ENCODE measurements around the gene THY1.

The THY1 gene

GRCh38 chr11:119418759-119419158 is 4.2 kb downstream of the THY1 start:
- TF ChIP-seq CTCF (IDR thresholded peaks at IDR 0.05; ENCODE audit: insufficient read depth, missing control alignments): no peak
- no peak for DNase-seq (ENCODE audit: insufficient read length, low spot score)
- FAIRE-seq: no peak

DNA sequence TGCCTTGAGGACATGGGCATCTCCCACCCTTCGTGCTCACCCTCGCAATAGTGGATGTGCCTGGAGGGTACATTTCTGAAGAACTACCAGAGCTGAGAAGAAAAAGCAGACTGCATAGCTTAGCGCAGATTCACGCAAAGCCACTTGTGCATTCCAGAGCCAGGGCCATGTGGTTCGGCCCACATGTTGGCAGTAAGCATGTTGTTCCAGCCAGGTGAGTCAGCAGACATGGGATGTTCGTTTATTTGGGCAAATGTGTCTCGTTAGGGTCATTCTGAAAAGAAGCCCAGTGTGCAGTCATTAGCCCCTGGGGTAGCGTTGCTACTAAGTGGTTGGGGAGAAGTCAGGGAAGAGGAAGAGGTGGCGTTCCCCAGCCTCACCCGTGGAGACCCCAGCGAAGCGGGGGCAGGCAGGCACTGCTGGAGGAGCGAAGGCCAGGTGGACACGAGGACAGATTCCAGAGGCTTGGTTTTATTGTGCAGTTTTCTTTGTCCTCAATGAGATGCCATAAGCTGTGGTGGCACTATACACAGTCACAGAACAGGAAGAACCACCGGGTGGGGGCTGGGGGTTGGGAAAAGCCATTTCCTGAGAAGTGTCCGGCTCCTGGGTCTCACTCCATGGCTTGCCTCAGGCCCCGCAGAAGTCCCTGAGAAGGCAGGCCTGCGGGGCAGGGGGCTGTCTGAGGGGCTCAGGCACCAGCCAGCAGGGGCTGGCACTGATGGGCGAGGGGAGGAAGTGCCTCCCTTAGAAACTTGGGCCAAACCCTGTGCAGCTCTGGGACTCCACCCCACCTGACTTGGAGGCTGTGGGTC is 5.0 kb downstream of the THY1 start:
- FAIRE-seq: no peak
- no peak for DNase-seq (ENCODE audit: insufficient read length, low spot score)

DNA sequence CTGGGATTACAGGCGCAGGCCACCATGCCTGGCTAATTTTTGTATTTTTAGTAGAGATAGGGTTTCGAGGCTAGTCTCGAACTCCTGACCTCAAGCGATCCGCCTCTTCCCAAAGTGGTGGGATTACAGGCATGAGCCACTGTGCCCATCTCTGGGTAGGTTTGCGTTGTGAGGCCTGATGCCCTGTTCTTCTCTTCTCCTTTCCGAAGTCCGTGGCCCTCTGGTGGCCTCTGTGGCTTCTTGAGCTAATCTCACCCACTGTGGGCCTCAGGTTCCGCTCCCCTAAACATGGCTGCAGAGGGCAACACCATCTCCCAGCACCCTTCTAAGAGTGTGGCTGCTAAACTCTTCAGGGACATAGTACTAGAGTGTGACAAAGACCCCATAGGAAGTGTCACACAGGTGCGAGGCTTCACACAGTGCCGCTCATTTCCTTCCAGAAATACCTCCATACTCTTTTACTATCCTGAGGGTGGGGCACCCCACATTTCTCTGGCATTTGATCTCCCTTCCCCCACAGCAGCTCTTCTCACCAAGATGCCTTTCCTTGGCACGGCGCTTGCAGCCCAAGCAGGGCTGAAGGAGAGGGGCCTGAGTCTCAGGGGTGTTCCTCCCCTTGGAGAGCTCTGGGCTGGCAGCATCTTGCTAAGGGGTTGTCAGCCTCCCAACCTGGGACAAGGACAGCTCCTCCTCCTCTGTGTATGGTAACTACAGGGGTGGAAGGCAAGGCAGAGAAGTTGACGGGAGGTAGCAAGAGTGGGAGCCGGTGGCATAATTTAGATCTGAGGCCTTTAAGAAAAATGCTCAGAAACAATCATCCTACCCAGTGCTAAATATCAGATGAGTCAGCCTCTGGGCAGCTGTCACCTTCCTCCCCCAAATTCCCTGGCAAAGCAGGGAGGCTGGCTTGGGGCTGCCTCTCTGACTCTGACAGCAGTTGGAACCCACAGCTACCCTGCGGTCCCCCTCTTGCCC is 6.1 kb downstream of the THY1 start:
- TF ChIP-seq CTCF (IDR thresholded peaks at IDR 0.05; ENCODE audit: insufficient read depth, missing control alignments): no peak
- FAIRE-seq: no peak
- DNase-seq (ENCODE audit: insufficient read length, low spot score): no peak

More for the DNA sequence above, 5.0 kb downstream of the THY1 start:
- TF ChIP-seq CTCF (IDR thresholded peaks at IDR 0.05; ENCODE audit: insufficient read depth, missing control alignments): no peak

- no peak for TF ChIP-seq CTCF (IDR thresholded peaks at IDR 0.05; ENCODE audit: insufficient read depth, missing control alignments)
- no peak for DNase-seq (ENCODE audit: insufficient read length, low spot score)
- FAIRE-seq: no peak
Measured at GRCh38 chr11:119415966-119416365, 7.0 kb downstream of the THY1 start.

- TF ChIP-seq CTCF (IDR thresholded peaks at IDR 0.05; ENCODE audit: insufficient read depth, missing control alignments): no peak
- DNase-seq (ENCODE audit: insufficient read length, low spot score) (no peak), FAIRE-seq (no peak)
Measured at GRCh38 chr11:119415517-119415916, 7.5 kb downstream of the THY1 start.

- DNase-seq (ENCODE audit: insufficient read length, low spot score) (no peak), FAIRE-seq (no peak)
- TF ChIP-seq CTCF (IDR thresholded peaks at IDR 0.05; ENCODE audit: insufficient read depth, missing control alignments): no peak
Measured at GRCh38 chr11:119414734-119415133, 8.2 kb downstream of the THY1 start.
